Measurements from ENCODE around the gene PTPA. TPM values are rescaled to one million over a fixed set of nuclear protein-coding genes. Genes with fewer than 3 reads are reported as not detected.

Gene PTPA
- total and polyA plus RNA-seq, 9 of the 15 experiments (the other 6 are each of a cell fraction or from before 2014, with no cell fraction given) = 1.7 to 121 (median 72.6) TPM

- ChIA-PET POLR2A (interaction anchor here (0.5 to 1.3 kb wide), 5 partner anchors 11 to 425 kb away, joined by 3 to 7 read pairs (median 3); partner anchors contain the start of gene DOLPP1), CTCF (ENCODE audit: low intra/inter-chr PET ratio) (no interaction called here)
- intact Hi-C loops (cut with micrococcal nuclease) (loop anchor here (1.0 kb wide), 1 partner anchor 34 kb away; the partner anchor contains the start of gene MIGA2), in situ Hi-C loops (cut with MboI) (no loop called here)
- DNase-seq (ENCODE audit: extremely low read depth in 1 of 4, low spot score in 3 of 4) (no peak), FAIRE-seq (no peak), ATAC-seq (no peak)
- H3K27ac ChIP-seq (ENCODE audit: extremely low read depth, low read depth, low read length) = peak overlapping the region; percentile 92
- no peaks in the 10 kb centered on the region for H3K9me3 ChIP-seq (replicated peaks; ENCODE audit: control insufficient read depth, insufficient read depth, low read depth, low read length)
- no peaks in the 10 kb centered on the region for H3K27me3 ChIP-seq (ENCODE audit: control insufficient read depth in 2 of 2, insufficient read depth in 2 of 2, low read length in 2 of 2)
- no TSS peak for BruUV-seq (replicated peaks)
- peaks cover 16% of the 10 kb centered on the region; the same call in 2 of the 3 replicates for H3K79me2 ChIP-seq (ENCODE audit: control insufficient read depth, insufficient read depth, low read length)
- H3K9ac ChIP-seq (ENCODE audit: insufficient read depth in 1 of 2, low read depth in 2 of 2, low read length in 2 of 2) = peak overlapping the region; percentile 75 to 86
- WGBS (ENCODE audit: insufficient coverage, low coverage, missing lambda C conversion rate) = 86% methylated on average over 19 of the region's 26 CpGs
- H3K9me1 ChIP-seq (ENCODE audit: control insufficient read depth, insufficient read depth, low read length) = peaks cover 5% of the 10 kb centered on the region
- H2AFZ ChIP-seq (ENCODE audit: low read depth, low read length) = peak overlapping the region; percentile 14
- H3K4me2 ChIP-seq (ENCODE audit: insufficient read depth, low read length) = peak overlapping the region; percentile 69
- H3K4me1 ChIP-seq (replicated peaks in 1 of 2; ENCODE audit: control insufficient read depth in 2 of 2, insufficient read depth in 2 of 2, low read length in 2 of 2) = peaks cover 44 to 54% of the 10 kb centered on the region in 2 experiments
- H3K36me3 ChIP-seq (ENCODE audit: control insufficient read depth, insufficient read depth, low read length) = peaks cover 60% of the 10 kb centered on the region
- no peaks in the 10 kb centered on the region for H4K20me1 ChIP-seq (replicated peaks; ENCODE audit: control insufficient read depth, insufficient read depth, low read length)
- H3K4me3 ChIP-seq = no peak overlapping the region
- TF ChIP-seq TARDBP (IDR thresholded peaks at IDR 0.05) = no peak
- no peak for TF ChIP-seq CHD1 (IDR thresholded peaks at IDR 0.05; ENCODE audit: low read length)
- TF ChIP-seq CHD7 (IDR thresholded peaks at IDR 0.05; ENCODE audit: low read depth, low read length) = no peak
- no peak for TF ChIP-seq SNRNP70 (optimal IDR thresholded peaks at IDR 0.05; ENCODE audit: low read depth, low read length)
- no peak for TF ChIP-seq KAT8 (IDR thresholded peaks at IDR 0.05; ENCODE audit: low read depth)
- no peak for TF ChIP-seq CBX3 (IDR thresholded peaks at IDR 0.05; ENCODE audit: borderline replicate concordance in 1 of 2, low read length in 2 of 2)
- TF ChIP-seq ZNF165 (CRISPR knock-in tag; IDR thresholded peaks at IDR 0.05; ENCODE audit: borderline replicate concordance) = 0 out of 2 replicates have a peak, but pooled peaks have one; percentile 10
- TF ChIP-seq ZNF444 (CRISPR knock-in tag; IDR thresholded peaks at IDR 0.05) = no peak
- no peak for TF ChIP-seq SRSF7 (optimal IDR thresholded peaks at IDR 0.05; ENCODE audit: low read depth, low read length)
Measured at GRCh38 chr9:129069862-129070641, 41.2 kb upstream of the PTPA start.
